SK-N-SH treated with all-trans-retinoic acid at 6 μM for 48 hours (cell line): ENCODE measurements around the gene LSM14A.
"Not testable (repeated sequence)": the region's sequence is repeated elsewhere in the genome, so short reads cannot be mapped to it uniquely, and the experiment has no call there.

Experiments
- ARNTL ChIP-seq: fragments of 450-650 bp; formaldehyde crosslinking; IDR thresholded peaks from 2 replicates; pipeline ENCODE4 v1.5.0; 2020; ENCODE audit warnings: low read depth, mild to moderate bottlenecking, moderate library complexity, borderline replicate concordance
- BACH2 ChIP-seq: fragments of 250-450 bp; sonication (Bioruptor Pico); IDR thresholded peaks from 2 replicates; pipeline ENCODE4 v1.9.0; 2021; ENCODE audit warnings: mild to moderate bottlenecking, borderline replicate concordance
- GLIS3 ChIP-seq: fragments of 250-450 bp; sonication (Bioruptor Pico); IDR thresholded peaks from 2 replicates; pipeline ENCODE4 v1.5.0; 2020; ENCODE audit warnings: mild to moderate bottlenecking, moderate library complexity
- PATZ1 ChIP-seq: fragments of 250-450 bp; sonication (Bioruptor Pico); IDR thresholded peaks from 2 replicates; pipeline ENCODE4 v1.8.0; 2020; ENCODE audit warnings: mild to moderate bottlenecking, moderate library complexity, borderline replicate concordance
- PPARA ChIP-seq: fragments of 250-450 bp; sonication (Bioruptor Pico); IDR thresholded peaks from 2 replicates; pipeline ENCODE4 v1.5.0; 2020; ENCODE audit warnings: mild to moderate bottlenecking, borderline replicate concordance
- SNAI2 ChIP-seq: fragments of 250-450 bp; sonication (Bioruptor Pico); IDR thresholded peaks from 2 replicates; pipeline ENCODE4 v1.5.0; 2020; ENCODE audit warnings: mild to moderate bottlenecking, moderate library complexity
- ZC3H10 ChIP-seq: fragments of 250-450 bp; sonication (Bioruptor Pico); IDR thresholded peaks from 2 replicates; pipeline ENCODE4 v1.5.1; 2021; ENCODE audit warnings: mild to moderate bottlenecking, moderate library complexity
- ZFP30 ChIP-seq: fragments of 450-650 bp; formaldehyde crosslinking; IDR thresholded peaks from 2 replicates; pipeline ENCODE4 v1.5.0; 2022; ENCODE audit warnings: mild to moderate bottlenecking, moderate library complexity
- ZNF565 ChIP-seq: fragments of 450-650 bp; formaldehyde crosslinking; conservative IDR thresholded peaks from 2 replicates; pipeline ENCODE4 v1.5.0; 2020; ENCODE audit warnings: low read depth, mild to moderate bottlenecking, moderate library complexity
- ZNF8 ChIP-seq: fragments of 450-650 bp; formaldehyde crosslinking; IDR thresholded peaks from 2 replicates; pipeline ENCODE4 v1.5.0; 2020; ENCODE audit warnings: mild to moderate bottlenecking, moderate library complexity
- TF ChIP-seq, protein P1 (sequence below): fragments of 250-450 bp; sonication (Bioruptor Pico); IDR thresholded peaks from 2 replicates; pipeline ENCODE4 v1.5.1; 2020; ENCODE audit warnings: low read depth, mild to moderate bottlenecking, moderate library complexity

GRCh38 chr19:34132145-34132544 lies 40.2 kb upstream of the LSM14A start:
- not testable (repeated sequence) for TF ChIP-seq PATZ1 (CRISPR knock-in tag); PPARA (CRISPR knock-in tag); SNAI2 (CRISPR knock-in tag); ZNF8 (CRISPR knock-in tag); GLIS3 (CRISPR knock-in tag); ARNTL (CRISPR knock-in tag); ZFP30; ZNF565 (CRISPR knock-in tag); ZC3H10 (CRISPR knock-in tag); BACH2 (CRISPR knock-in tag)
- TF ChIP-seq, protein P1, sequence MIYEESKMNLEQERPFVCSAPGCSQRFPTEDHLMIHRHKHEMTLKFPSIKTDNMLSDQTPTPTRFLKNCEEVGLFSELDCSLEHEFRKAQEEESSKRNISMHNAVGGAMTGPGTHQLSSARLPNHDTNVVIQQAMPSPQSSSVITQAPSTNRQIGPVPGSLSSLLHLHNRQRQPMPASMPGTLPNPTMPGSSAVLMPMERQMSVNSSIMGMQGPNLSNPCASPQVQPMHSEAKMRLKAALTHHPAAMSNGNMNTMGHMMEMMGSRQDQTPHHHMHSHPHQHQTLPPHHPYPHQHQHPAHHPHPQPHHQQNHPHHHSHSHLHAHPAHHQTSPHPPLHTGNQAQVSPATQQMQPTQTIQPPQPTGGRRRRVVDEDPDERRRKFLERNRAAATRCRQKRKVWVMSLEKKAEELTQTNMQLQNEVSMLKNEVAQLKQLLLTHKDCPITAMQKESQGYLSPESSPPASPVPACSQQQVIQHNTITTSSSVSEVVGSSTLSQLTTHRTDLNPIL (CRISPR knock-in tag), result not testable (repeated sequence)
